GM23338 (cell line): ENCODE data around the gene PIGH. TPM values are rescaled to one million over a fixed set of nuclear protein-coding genes. Genes with fewer than 3 reads are reported as not detected.
A peak's percentile ranks its signal among the peaks of the same experiment; 100 is the strongest.

Experiments used
- ATAC-seq: fragments of 200-7000 bp; cut with Tn5 transposase; 3 replicates; pipeline ENCODE4 v1.9.1; 2020
- DNase-seq: peaks from one replicate; pipeline ENCODE4 v3.0.0-alpha.2; 2015; ENCODE audit warnings: low spot score
- H2AFZ ChIP-seq: fragments of 200-600 bp; sonication (generic); 2 replicates; pipeline ENCODE4 v1.8.0; 2016; ENCODE audit warnings: antibody characterized with exemption, mild to moderate bottlenecking, moderate library complexity
- H3F3A ChIP-seq: fragments of 200-600 bp; sonication (generic); replicated peaks from 2 replicates; pipeline ENCODE4 v1.8.0; 2017; ENCODE audit warnings: antibody characterized with exemption, mixed run types, low read depth
- H3K27ac ChIP-seq: fragments of 200-600 bp; sonication (generic); 2 replicates; pipeline ENCODE4 v1.6.1; 2016; ENCODE audit warnings: low read depth
- H3K27me3 ChIP-seq: fragments of 200-600 bp; sonication (generic); 2 replicates; pipeline ENCODE4 v1.8.0; 2016; ENCODE audit warnings: mild to moderate bottlenecking, mixed run types, moderate library complexity; ENCODE audit not compliant: insufficient read depth
- H3K36me3 ChIP-seq: fragments of 200-600 bp; sonication (generic); 2 replicates; pipeline ENCODE4 v1.8.0; 2016; ENCODE audit warnings: mild to moderate bottlenecking; ENCODE audit not compliant: insufficient read depth
- H3K4me1 ChIP-seq: fragments of 200-600 bp; sonication (generic); 2 replicates; pipeline ENCODE4 v1.8.0; 2016; ENCODE audit warnings: mild to moderate bottlenecking, moderate library complexity; ENCODE audit not compliant: insufficient read depth
- H3K4me2 ChIP-seq: fragments of 200-600 bp; sonication (generic); 2 replicates; pipeline ENCODE4 v1.7.1; 2017; ENCODE audit warnings: mixed run types
- H3K4me3 ChIP-seq: fragments of 200-600 bp; sonication (generic); 2 replicates; pipeline ENCODE4 v1.6.1; 2016; ENCODE audit warnings: mixed run types
- H3K79me2 ChIP-seq: fragments of 200-600 bp; sonication (generic); replicated peaks from 2 replicates; pipeline ENCODE4 v1.8.0; 2017; ENCODE audit warnings: mild to moderate bottlenecking; ENCODE audit not compliant: insufficient read depth
- H3K9me2 ChIP-seq: fragments of 200-600 bp; sonication (generic); 2 replicates; pipeline ENCODE4 v1.8.0; 2017; ENCODE audit not compliant: insufficient read depth
- H4K20me1 ChIP-seq: fragments of 200-600 bp; sonication (generic); replicated peaks from 2 replicates; pipeline ENCODE4 v1.8.0; 2017; ENCODE audit warnings: mild to moderate bottlenecking; ENCODE audit not compliant: insufficient read depth
- H3K27ac Mint-ChIP-seq: 2 replicates; pipeline ENCODE4 v1.8.0; 2020; ENCODE audit warnings: inconsistent platforms, mild to moderate bottlenecking, moderate library complexity, mixed read lengths
- H3K27me3 Mint-ChIP-seq: 3 replicates; pipeline ENCODE4 v1.8.0; 2022; ENCODE audit warnings: low read depth, mild to moderate bottlenecking, moderate library complexity, mixed read lengths, inconsistent platforms; ENCODE audit not compliant: insufficient read depth, poor library complexity
- H3K36me3 Mint-ChIP-seq: 3 replicates; pipeline ENCODE4 v1.8.0; 2021; ENCODE audit warnings: low read depth, mild to moderate bottlenecking, inconsistent platforms, moderate library complexity, mixed read lengths
- H3K4me1 Mint-ChIP-seq: 3 replicates; pipeline ENCODE4 v1.8.0; 2020; ENCODE audit warnings: mild to moderate bottlenecking, inconsistent platforms, mixed read lengths
- H3K4me3 Mint-ChIP-seq: 3 replicates; pipeline ENCODE4 v1.8.0; 2021; ENCODE audit warnings: moderate library complexity, mild to moderate bottlenecking, inconsistent platforms, mixed read lengths
- H3K9me3 Mint-ChIP-seq: 3 replicates; pipeline ENCODE4 v1.8.0; 2020; ENCODE audit warnings: moderate library complexity, mild to moderate bottlenecking, inconsistent platforms, mixed read lengths
- CREB1 ChIP-seq: fragments of 250-450 bp; sonication (Bioruptor Pico); IDR thresholded peaks from 2 replicates; pipeline ENCODE4 v1.5.0; 2020; ENCODE audit warnings: low read depth, mild to moderate bottlenecking, moderate library complexity
- EZH2phosphoT487 ChIP-seq: fragments of 200-600 bp; sonication (generic); IDR thresholded peaks from one replicate; pipeline ENCODE4 v1.8.1; 2018; ENCODE audit warnings: antibody characterized with exemption; ENCODE audit not compliant: unreplicated experiment
- JUNB ChIP-seq: IDR thresholded peaks from one replicate; pipeline ENCODE4 v1.6.1; 2016; ENCODE audit warnings: antibody characterized with exemption; ENCODE audit not compliant: unreplicated experiment
- POLR2AphosphoS5 ChIP-seq: IDR thresholded peaks from 2 replicates; pipeline ENCODE4 v1.6.1; 2016; ENCODE audit warnings: antibody characterized with exemption, low read depth
- STAT1 ChIP-seq: IDR thresholded peaks from one replicate; pipeline ENCODE4 v1.6.1; 2016; ENCODE audit warnings: antibody characterized with exemption; ENCODE audit not compliant: unreplicated experiment
- ZNF114 ChIP-seq: fragments of 250-450 bp; sonication (Bioruptor Pico); IDR thresholded peaks from 2 replicates; pipeline ENCODE4 v1.5.0; 2020; ENCODE audit warnings: mild to moderate bottlenecking, moderate library complexity
- ZNF331 ChIP-seq: fragments of 250-450 bp; sonication (Bioruptor Pico); IDR thresholded peaks from 2 replicates; pipeline ENCODE4 v1.5.0; 2020; ENCODE audit warnings: low read depth, mild to moderate bottlenecking, moderate library complexity
- polyA plus RNA-seq: library from polyadenylated mRNA; unstranded; fragments of >200 nt; fragmentation: Nextera tagmentation; extraction: Ambion mirVana; gene quantifications from 2 replicates; pipeline ENCODE4 v1.2.1, GENCODE V29; 2016
- total RNA-seq: library from RNA; depleted of rRNA; stranded (reverse); fragments of >200 nt; shearing (Covaris generic); gene quantifications from 2 replicates; pipeline ENCODE4 v1.2.3, GENCODE V29; 2014
- TF ChIP-seq, protein P1 (sequence below), 2 experiments: fragments of 200-600 bp in 1 of 2; sonication (generic) in 1 of 2; conservative IDR thresholded peaks; 2 replicates each; pipeline versions ENCODE4 v1.5.1 to v1.6.1; 2016 to 2017; ENCODE audit warnings: antibody characterized with exemption in 2 of 2, low read depth in 2 of 2, mild to moderate bottlenecking in 2 of 2, moderate library complexity in 1 of 2
- TF ChIP-seq, protein P2 (sequence below): IDR thresholded peaks from 2 replicates; pipeline ENCODE4 v1.6.1; 2016; ENCODE audit warnings: antibody characterized with exemption

PIGH gene
- total and polyA plus RNA-seq, 2 experiments from 2014 or later: 8.7 to 9.3 TPM

DNA sequence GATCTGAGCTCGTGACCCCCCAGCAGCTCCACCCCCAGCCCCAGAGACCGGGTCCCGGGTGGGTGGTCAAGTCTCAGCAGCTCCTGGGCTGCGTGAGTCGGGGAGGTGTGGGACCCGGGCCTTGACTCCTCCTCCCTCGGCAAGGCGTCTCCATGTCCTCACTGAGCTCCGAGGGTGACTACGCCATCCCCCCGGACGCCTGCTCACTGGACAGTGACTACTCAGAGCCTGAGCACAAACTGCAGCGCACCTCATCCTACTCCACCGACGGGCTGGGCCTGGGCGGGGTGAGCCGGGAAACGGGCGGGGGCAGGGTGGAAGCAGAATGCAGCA, 28.1 kb downstream of the PIGH start:
- no peak overlapping the region for H3K4me3 ChIP-seq
- no peaks in the 10 kb centered on the region for H3F3A ChIP-seq
- ATAC-seq: no peak
- no peaks in the 10 kb centered on the region for H4K20me1 ChIP-seq
- no peaks in the 10 kb centered on the region for H3K79me2 ChIP-seq
- no peaks in the 10 kb centered on the region for H3K9me2 ChIP-seq
- no peak for TF ChIP-seq ZNF331
- no peak for TF ChIP-seq STAT1
- TF ChIP-seq, protein P1, sequence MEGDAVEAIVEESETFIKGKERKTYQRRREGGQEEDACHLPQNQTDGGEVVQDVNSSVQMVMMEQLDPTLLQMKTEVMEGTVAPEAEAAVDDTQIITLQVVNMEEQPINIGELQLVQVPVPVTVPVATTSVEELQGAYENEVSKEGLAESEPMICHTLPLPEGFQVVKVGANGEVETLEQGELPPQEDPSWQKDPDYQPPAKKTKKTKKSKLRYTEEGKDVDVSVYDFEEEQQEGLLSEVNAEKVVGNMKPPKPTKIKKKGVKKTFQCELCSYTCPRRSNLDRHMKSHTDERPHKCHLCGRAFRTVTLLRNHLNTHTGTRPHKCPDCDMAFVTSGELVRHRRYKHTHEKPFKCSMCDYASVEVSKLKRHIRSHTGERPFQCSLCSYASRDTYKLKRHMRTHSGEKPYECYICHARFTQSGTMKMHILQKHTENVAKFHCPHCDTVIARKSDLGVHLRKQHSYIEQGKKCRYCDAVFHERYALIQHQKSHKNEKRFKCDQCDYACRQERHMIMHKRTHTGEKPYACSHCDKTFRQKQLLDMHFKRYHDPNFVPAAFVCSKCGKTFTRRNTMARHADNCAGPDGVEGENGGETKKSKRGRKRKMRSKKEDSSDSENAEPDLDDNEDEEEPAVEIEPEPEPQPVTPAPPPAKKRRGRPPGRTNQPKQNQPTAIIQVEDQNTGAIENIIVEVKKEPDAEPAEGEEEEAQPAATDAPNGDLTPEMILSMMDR (conservative IDR thresholded peaks at IDR 0.05; ENCODE audit: low read depth in 2 of 2): no peak
- no peak for TF ChIP-seq CREB1 (CRISPR knock-in tag)
- no peak for TF ChIP-seq POLR2AphosphoS5
- no peak for TF ChIP-seq ZNF114 (CRISPR knock-in tag)
- TF ChIP-seq EZH2phosphoT487: no peak
- no peak for TF ChIP-seq JUNB
- no peaks in the 10 kb centered on the region for H3K9me3 Mint-ChIP-seq
- H3K4me2 ChIP-seq: no peak overlapping the region
- H3K4me3 Mint-ChIP-seq: no peak overlapping the region
- H3K27me3 ChIP-seq: no peaks in the 10 kb centered on the region
- no peak overlapping the region for H2AFZ ChIP-seq
- H3K27ac Mint-ChIP-seq: no peak overlapping the region
- H3K4me1 ChIP-seq: no peaks in the 10 kb centered on the region
- peaks cover 15% of the 10 kb centered on the region for H3K4me1 Mint-ChIP-seq
- no peaks in the 10 kb centered on the region for H3K36me3 ChIP-seq
- H3K27me3 Mint-ChIP-seq: peaks cover 3% of the 10 kb centered on the region
- no peak overlapping the region for H3K27ac ChIP-seq
- no peak for DNase-seq
- peaks cover 17% of the 10 kb centered on the region for H3K36me3 Mint-ChIP-seq

GRCh38 chr14:67571275-67571990, 28.6 kb downstream of the PIGH start:
- Histone ChIP-seq H3K4me3 (no peak overlapping the region), H3F3A (no peaks in the 10 kb centered on the region), H4K20me1 (no peaks in the 10 kb centered on the region), H2AFZ (no peak overlapping the region), H3K9me2 (no peaks in the 10 kb centered on the region), H3K36me3 (no peaks in the 10 kb centered on the region), H3K4me1 (no peaks in the 10 kb centered on the region), H3K79me2 (no peaks in the 10 kb centered on the region), H3K27ac (no peak overlapping the region), H3K27me3 (no peaks in the 10 kb centered on the region), H3K4me2 (no peak overlapping the region)
- Mint-ChIP-seq H3K4me3 (no peak overlapping the region), H3K36me3 (peaks cover 17% of the 10 kb centered on the region), H3K27ac (no peak overlapping the region), H3K9me3 (no peaks in the 10 kb centered on the region), H3K27me3 (peaks cover 3% of the 10 kb centered on the region), H3K4me1 (peaks cover 18% of the 10 kb centered on the region)
- peak; percentile 21; the same call in 1 of the 2 replicates for TF ChIP-seq CREB1 (CRISPR knock-in tag)
- TF ChIP-seq POLR2AphosphoS5: no peak
- TF ChIP-seq JUNB: no peak
- TF ChIP-seq, protein P1 (conservative IDR thresholded peaks at IDR 0.05; ENCODE audit: low read depth in 2 of 2): peak; percentile 94 to 97
- TF ChIP-seq, protein P2, sequence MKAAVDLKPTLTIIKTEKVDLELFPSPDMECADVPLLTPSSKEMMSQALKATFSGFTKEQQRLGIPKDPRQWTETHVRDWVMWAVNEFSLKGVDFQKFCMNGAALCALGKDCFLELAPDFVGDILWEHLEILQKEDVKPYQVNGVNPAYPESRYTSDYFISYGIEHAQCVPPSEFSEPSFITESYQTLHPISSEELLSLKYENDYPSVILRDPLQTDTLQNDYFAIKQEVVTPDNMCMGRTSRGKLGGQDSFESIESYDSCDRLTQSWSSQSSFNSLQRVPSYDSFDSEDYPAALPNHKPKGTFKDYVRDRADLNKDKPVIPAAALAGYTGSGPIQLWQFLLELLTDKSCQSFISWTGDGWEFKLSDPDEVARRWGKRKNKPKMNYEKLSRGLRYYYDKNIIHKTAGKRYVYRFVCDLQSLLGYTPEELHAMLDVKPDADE: no peak
- DNase-seq: peak; percentile 84
- peak; percentile 90 for ATAC-seq
